ENCODE measurements around the gene IFT22.
"Not testable (repeated sequence)": the region's sequence is repeated elsewhere in the genome, so short reads cannot be mapped to it uniquely, and the experiment has no call there.

Gene IFT22

GRCh38 chr7:101321491-101322401 is at the start of gene IFT22:
TSS of gene IFT22 (minus strand) at chr7:101321812. CDS start at chr7:101321709, 103 bp downstream.
- peak; percentile 72 for DNase-seq (ENCODE audit: low read depth)

- DNase-seq (ENCODE audit: low read depth): no peak
Measured at GRCh38 chr7:101370836-101371235, 49.2 kb upstream of the IFT22 start.

GRCh38 chr7:101368422-101369165 is 47.0 kb upstream of the IFT22 start:
- no peak for DNase-seq (ENCODE audit: low read depth)

GRCh38 chr7:101367676-101368075 is 46.1 kb upstream of the IFT22 start:
- DNase-seq (ENCODE audit: low read depth): no peak

- no peak for DNase-seq (ENCODE audit: low read depth)
Measured at GRCh38 chr7:101365956-101366355, 44.3 kb upstream of the IFT22 start.

- peak; percentile 50 for DNase-seq (ENCODE audit: low read depth)
Measured at GRCh38 chr7:101363734-101364374, 42.2 kb upstream of the IFT22 start.

GRCh38 chr7:101363196-101363733 is 41.7 kb upstream of the IFT22 start:
- DNase-seq (ENCODE audit: low read depth): no peak

- DNase-seq (ENCODE audit: low read depth): no peak
Measured at GRCh38 chr7:101362334-101363195, 41.0 kb upstream of the IFT22 start, which contains the start of gene COL26A1. TSS of gene COL26A1 (plus strand) at chr7:101362875. CDS start at chr7:101363033, 158 bp downstream.

GRCh38 chr7:101357433-101357832 is 35.8 kb upstream of the IFT22 start:
- no peak for DNase-seq (ENCODE audit: low read depth)

- no peak for DNase-seq (ENCODE audit: low read depth)
Measured at GRCh38 chr7:101352920-101353308, 31.3 kb upstream of the IFT22 start.

GRCh38 chr7:101349300-101349699 is 27.7 kb upstream of the IFT22 start:
- not testable (repeated sequence) for DNase-seq (ENCODE audit: low read depth)

GRCh38 chr7:101348456-101349067 is 26.9 kb upstream of the IFT22 start:
- not testable (repeated sequence) for DNase-seq (ENCODE audit: low read depth)

- DNase-seq (ENCODE audit: low read depth): no peak
Measured at GRCh38 chr7:101347477-101347876, 25.9 kb upstream of the IFT22 start.

- no peak for DNase-seq (ENCODE audit: low read depth)
Measured at GRCh38 chr7:101342892-101343291, 21.3 kb upstream of the IFT22 start.

- DNase-seq (ENCODE audit: low read depth): no peak
Measured at GRCh38 chr7:101340379-101340778, 18.8 kb upstream of the IFT22 start.

GRCh38 chr7:101333912-101334311 is 12.3 kb upstream of the IFT22 start:
- no peak for DNase-seq (ENCODE audit: low read depth)

GRCh38 chr7:101332026-101332425 is 10.4 kb upstream of the IFT22 start:
- no peak for DNase-seq (ENCODE audit: low read depth)

GRCh38 chr7:101330011-101330484 is 8.4 kb upstream of the IFT22 start:
- DNase-seq (ENCODE audit: low read depth): no peak

GRCh38 chr7:101328159-101328558 is 6.5 kb upstream of the IFT22 start:
- DNase-seq (ENCODE audit: low read depth): no peak

GRCh38 chr7:101319401-101319800 is 2.2 kb downstream of the IFT22 start:
- DNase-seq (ENCODE audit: low read depth): no peak

GRCh38 chr7:101315336-101315735 is 6.3 kb downstream of the IFT22 start:
- DNase-seq (ENCODE audit: low read depth): no peak

Data from activated T-helper 9 cell treated with anti-CD3 and anti-CD28 coated beads, Interleukin-2, amount 50 U/mL, for 16 hours (primary cell).